SK-N-SH (cell line): Measurements from ENCODE around the gene MRNIP.

ENCODE experiments used
- EZH2phosphoT487 ChIP-seq: fragments of 200-600 bp; sonication (generic); IDR thresholded peaks from 2 replicates; pipeline ENCODE4 v1.6.1; 2017; ENCODE audit warnings: low read depth, mixed run types, mild to moderate bottlenecking, antibody characterized with exemption, moderate library complexity, borderline replicate concordance
- GABPA ChIP-seq: IDR thresholded peaks from 2 replicates; pipeline ENCODE4 v1.4.0; 2012; ENCODE audit warnings: low read depth, mild to moderate bottlenecking
- JUND ChIP-seq: IDR thresholded peaks from 2 replicates; pipeline ENCODE4 v1.4.0; 2012
- POLR2AphosphoS5 ChIP-seq: IDR thresholded peaks from 2 replicates; pipeline ENCODE4 v1.6.1; 2012; ENCODE audit warnings: low read depth, low read length
- TF ChIP-seq, protein P1 (sequence below): fragments of 200-600 bp; sonication (generic); IDR thresholded peaks from 2 replicates; pipeline ENCODE4 v1.6.1; 2017; ENCODE audit warnings: antibody characterized with exemption, mild to moderate bottlenecking, moderate library complexity

DNA sequence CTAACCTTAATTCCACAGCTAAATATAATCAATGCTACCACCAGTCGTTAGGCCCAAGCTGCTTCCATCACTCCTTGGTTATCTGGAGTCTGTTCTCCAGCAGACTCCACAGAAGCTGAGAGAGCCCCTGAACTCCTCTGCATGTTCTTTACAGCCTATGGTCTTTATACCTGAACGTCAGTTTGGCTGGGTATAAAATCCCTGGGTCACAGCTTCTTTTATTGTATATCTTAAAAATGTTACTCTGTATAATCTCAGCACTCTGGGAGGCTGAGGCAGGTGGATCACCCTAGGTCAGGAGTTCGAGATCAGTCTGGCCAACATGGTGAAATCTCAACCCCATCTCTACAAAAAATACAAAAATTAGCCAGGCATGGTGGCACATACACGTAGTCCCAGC is 23.7 kb upstream of the MRNIP start:
- no peak for TF ChIP-seq GABPA
- TF ChIP-seq POLR2AphosphoS5: no peak
- TF ChIP-seq, protein P1, sequence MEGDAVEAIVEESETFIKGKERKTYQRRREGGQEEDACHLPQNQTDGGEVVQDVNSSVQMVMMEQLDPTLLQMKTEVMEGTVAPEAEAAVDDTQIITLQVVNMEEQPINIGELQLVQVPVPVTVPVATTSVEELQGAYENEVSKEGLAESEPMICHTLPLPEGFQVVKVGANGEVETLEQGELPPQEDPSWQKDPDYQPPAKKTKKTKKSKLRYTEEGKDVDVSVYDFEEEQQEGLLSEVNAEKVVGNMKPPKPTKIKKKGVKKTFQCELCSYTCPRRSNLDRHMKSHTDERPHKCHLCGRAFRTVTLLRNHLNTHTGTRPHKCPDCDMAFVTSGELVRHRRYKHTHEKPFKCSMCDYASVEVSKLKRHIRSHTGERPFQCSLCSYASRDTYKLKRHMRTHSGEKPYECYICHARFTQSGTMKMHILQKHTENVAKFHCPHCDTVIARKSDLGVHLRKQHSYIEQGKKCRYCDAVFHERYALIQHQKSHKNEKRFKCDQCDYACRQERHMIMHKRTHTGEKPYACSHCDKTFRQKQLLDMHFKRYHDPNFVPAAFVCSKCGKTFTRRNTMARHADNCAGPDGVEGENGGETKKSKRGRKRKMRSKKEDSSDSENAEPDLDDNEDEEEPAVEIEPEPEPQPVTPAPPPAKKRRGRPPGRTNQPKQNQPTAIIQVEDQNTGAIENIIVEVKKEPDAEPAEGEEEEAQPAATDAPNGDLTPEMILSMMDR: no peak
- no peak for TF ChIP-seq EZH2phosphoT487
- no peak for TF ChIP-seq JUND
